Endothelial cell of umbilical vein (primary cell): ENCODE data around the gene THEMIS2.

Source experiments
- CTCF ChIP-seq, 2 donors: IDR thresholded peaks; 1 replicate in 1 of 2; 2 replicates in 1 of 2; pipeline ENCODE4 v1.5.1; 2011; ENCODE audit warnings: low read length in 2 of 2, mild to moderate bottlenecking in 2 of 2, moderate library complexity in 2 of 2, control low read depth in 1 of 2, inconsistent platforms in 1 of 2, low read depth in 1 of 2; ENCODE audit not compliant: insufficient read depth in 1 of 2; ENCODE audit errors: extremely low read depth in 1 of 2
- EZH2 ChIP-seq: IDR thresholded peaks from 2 replicates; pipeline ENCODE4 v1.6.1; 2012; ENCODE audit warnings: borderline replicate concordance, low read depth, mild to moderate bottlenecking, moderate library complexity, low read length, inconsistent platforms; ENCODE audit not compliant: severe bottlenecking
- FOS ChIP-seq: IDR thresholded peaks from 2 replicates; pipeline ENCODE4 v1.6.1; 2011; ENCODE audit warnings: mild to moderate bottlenecking, low read length, moderate library complexity, borderline replicate concordance; ENCODE audit not compliant: insufficient read depth
- GATA2 ChIP-seq: IDR thresholded peaks from 2 replicates; pipeline ENCODE4 v1.7.0; 2011; ENCODE audit warnings: low read depth, mild to moderate bottlenecking, moderate library complexity, mixed read lengths, low read length; ENCODE audit not compliant: insufficient read length, insufficient read depth
- JUN ChIP-seq: IDR thresholded peaks from 2 replicates; pipeline ENCODE4 v1.6.1; 2011; ENCODE audit warnings: borderline replicate concordance, low read depth; ENCODE audit not compliant: insufficient read length, insufficient read depth
- MAX ChIP-seq: IDR thresholded peaks from 2 replicates; pipeline ENCODE4 v1.6.1; 2011; ENCODE audit not compliant: insufficient read depth, insufficient read length
- POLR2A ChIP-seq: IDR thresholded peaks from 2 replicates; pipeline ENCODE4 v1.6.1; 2012; ENCODE audit warnings: low read depth, mild to moderate bottlenecking, control low read depth, low read length
- POLR2AphosphoS5 ChIP-seq: IDR thresholded peaks from 2 replicates; pipeline ENCODE4 v1.6.1; 2012; ENCODE audit warnings: low read depth, mild to moderate bottlenecking, control low read depth, low read length, moderate library complexity; ENCODE audit not compliant: insufficient read depth

GRCh38 chr1:27883536-27883935, 11.2 kb downstream of the THEMIS2 start:
- TF ChIP-seq CTCF (IDR thresholded peaks at IDR 0.05; ENCODE audit: extremely low read depth in 1 of 2, insufficient read depth in 1 of 2, low read depth in 1 of 2, low read length in 2 of 2) = no peak
- TF ChIP-seq POLR2AphosphoS5 = no peak
- no peak for TF ChIP-seq EZH2
- no peak for TF ChIP-seq JUN
- TF ChIP-seq POLR2A = no peak
- no peak for TF ChIP-seq MAX
- TF ChIP-seq FOS = no peak
- TF ChIP-seq GATA2 = no peak
